HT1080 (cell line): ENCODE results near the gene SIRT2. TPM values are rescaled to one million over a fixed set of nuclear protein-coding genes. Genes with fewer than 3 reads are reported as not detected.

Experiments
- DNase-seq: peaks from one replicate; pipeline ENCODE4 v3.0.0-alpha.2; 2015; ENCODE audit warnings: low read depth
- total RNA-seq: library from RNA; depleted of rRNA; stranded (reverse); fragments of >200 nt; shearing (Covaris generic); gene quantifications from 2 replicates; pipeline ENCODE4 v1.2.3, GENCODE V29; 2014

The SIRT2 gene
- total RNA-seq, 1 experiment from 2014 or later: 33.6 TPM

DNA sequence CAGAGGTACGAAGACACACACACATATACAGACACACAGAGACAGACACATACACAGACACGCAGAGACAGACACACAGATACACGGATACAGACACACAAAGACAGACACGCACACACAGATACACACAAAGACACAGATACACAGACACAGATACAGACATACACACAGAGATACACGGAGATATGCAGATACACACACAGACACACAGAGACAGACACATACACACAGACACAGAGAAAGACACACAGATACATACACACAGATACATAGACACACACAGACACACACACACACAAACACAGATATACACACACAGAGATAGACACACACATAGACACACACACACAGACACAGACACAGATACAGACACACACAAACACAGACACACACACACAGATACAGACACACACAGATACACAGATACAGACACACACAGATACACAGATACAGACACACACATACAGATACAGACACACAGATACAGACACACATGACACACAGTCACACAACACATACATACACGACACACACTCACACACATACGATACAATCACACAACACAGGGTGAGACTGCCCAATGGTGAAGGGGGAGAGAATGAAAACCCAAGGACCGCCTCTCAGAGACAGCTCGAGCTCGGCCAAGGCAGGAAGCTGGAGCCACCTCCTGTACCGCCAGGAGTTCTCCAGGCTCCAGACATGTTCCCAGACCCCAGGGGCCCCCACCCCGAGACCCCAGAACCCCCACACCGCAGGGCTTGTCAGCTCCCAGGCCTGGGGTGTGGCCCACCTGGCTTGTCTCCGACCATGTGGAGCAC lies 21.4 kb upstream of the SIRT2 start:
- no peak for DNase-seq

DNA sequence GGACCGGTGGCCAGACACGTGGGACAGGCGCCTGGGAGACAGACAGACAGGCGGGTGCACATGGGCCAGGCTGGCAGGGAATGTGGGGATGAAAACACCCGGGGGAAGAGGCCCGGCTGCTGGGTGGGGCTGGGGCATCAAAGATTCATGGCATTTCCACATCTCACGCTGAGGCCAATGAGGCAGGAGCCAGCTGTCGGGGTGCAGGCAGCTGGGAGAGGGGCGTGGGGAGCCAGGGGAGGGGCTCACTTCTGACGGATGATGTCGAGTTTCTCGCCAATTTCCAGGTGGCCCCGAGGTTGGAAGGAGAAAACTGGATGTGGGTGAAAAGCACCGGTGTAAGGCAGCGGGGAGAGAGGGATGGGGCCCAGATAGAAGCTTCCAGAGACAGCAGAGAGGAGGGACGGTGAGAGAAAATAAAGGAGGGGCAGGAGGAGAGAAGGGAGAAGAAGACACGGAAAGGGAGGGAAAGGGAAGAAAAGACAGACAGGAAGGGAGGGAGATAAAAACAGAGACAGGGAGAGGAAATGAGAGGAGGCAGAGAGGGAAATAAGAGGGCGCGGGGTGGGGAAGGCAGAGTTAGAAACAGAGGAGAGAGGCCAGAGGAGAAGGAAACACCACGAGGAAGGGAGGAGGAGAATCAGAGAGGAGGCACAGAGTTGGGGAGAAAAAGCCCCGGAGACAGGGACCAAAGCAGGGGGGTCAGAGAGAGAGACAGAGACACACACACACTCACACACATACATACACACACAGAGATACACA lies 20.6 kb upstream of the SIRT2 start:
- DNase-seq: no peak

DNA sequence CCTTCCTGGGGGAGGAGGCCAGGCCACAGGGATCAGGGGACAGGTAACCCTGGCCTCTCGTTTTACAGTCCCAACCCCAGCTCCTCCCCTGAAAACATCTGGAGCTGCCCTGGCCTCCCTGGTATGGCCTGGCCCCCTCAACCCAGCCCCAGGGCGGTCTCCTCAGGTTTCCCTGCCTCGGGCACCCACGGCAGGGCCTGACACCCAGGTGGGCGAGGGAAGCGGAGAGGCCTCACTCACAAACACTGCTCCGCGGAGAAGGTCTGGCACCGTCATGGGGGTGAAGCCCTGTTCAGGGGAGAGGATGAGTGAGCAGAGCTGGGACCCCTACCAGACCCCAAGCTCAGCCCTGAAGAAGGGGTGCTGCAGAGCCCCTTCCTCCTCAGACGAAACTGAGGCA lies 19.1 kb upstream of the SIRT2 start:
- DNase-seq: no peak

DNA sequence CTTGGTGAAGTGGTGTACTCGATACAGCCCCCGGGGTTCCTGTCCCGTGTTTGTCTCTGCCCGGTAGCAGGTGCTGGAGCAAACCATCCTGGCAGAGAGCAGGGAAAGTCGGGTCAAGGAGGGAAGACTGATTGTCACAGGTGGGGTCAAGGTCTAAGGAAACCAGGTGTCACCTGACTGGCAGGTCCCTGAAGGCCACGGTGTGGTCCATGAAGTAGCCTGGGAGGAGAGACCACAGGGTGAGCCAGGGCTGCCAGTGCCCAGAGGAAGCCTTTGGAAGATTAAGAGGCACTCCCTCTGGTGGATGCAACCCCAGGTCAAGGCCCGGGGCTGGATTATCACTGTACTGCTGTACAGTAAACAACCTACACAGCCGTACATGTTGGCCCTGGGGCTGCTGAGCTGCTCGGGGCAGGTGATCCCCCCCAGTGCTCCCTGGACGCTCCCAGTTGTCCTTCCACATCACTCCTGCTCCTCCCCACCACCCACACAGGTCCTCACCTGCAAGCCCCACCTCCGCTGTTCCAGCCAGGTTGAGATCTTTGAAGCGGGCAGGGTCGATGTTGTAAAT lies 18.6 kb upstream of the SIRT2 start:
- no peak for DNase-seq

DNA sequence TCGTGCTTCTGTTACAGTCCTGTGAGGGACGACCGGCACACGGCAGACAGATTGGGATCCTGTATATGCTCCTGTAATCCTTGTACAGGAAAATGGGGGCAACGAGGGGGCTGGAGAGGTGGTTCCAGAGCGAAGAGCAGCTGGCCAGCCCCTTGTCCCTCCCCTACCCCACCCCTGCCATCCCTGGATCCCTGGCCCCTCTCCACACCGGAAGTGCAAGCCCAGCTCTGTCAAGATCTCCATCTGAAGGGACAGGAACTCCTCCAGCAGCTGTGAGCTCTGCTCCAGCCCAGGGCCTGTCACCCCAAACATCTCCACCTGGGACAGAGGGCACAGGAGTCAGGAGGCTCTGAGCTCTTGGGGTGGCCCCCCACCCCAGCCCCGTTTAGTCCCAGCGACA lies 18.1 kb upstream of the SIRT2 start:
- no peak for DNase-seq

DNA sequence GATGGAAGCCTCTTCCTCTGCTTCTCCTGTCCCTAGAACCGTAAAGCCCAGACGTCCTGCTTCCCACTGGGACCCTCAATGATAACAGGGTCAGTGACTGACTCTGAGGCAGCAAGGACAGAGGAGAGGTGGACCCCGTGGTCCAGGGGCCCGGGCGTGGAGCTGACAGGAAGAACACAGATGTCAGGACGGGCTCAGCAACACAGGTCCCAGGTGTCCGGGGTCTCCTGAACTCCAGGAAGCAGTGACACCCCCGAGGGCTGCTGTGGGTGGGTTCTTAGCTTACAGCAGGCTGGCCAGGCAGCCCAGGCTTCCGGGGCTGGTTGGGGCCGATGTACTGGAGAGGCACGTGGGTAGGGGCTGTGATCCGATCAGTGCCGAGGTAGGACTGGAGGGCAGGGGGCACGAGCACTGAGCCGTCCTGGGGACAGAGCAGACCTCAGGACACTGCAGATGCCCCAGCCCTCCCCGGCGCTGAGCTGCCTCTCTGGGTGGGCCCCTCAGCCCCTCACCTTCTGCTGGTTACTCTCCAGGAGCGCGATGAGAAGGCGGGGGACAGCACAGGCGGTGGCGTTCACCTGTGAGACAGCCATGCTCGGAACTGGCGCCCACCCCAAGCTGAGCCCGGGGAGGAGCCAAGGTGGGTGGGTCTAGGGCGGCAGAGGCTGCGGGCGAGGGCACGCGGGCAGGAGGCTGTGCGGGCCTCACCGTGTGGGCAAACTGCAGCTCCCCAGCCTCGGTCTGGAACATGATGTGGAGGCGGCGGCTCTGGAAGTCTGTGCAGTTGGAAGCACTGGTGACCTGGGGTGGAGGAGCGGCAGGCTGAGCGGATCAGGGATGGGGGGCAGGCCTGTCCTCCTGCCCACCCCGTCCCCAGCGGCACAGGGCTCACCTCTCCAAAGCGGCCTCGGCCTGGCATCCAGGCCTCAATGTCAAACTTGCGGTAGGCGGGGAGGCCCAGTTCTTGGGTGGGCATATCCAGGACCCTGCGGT lies 16.2 kb upstream of the SIRT2 start:
- no peak for DNase-seq

DNA sequence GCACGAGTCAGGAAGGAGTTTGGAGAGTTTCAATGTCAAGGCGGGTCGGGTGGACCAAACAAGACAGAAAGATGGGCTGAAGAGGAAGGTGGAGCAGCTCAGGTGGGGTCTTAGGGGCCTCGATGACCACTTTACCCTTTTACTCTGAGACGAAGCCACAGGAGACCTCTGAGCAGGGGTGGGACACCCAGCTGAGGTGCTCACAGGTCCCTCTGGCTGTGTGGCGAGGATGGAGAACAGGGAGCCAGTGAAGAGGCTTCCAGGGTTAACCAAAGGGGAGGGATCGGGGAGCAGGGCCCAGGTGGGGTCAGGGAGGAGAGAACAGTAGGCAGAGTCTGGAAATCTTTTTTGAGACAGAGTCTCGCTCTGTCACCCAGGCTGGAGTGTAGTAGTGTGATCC lies 14.5 kb upstream of the SIRT2 start:
- no peak for DNase-seq

DNA sequence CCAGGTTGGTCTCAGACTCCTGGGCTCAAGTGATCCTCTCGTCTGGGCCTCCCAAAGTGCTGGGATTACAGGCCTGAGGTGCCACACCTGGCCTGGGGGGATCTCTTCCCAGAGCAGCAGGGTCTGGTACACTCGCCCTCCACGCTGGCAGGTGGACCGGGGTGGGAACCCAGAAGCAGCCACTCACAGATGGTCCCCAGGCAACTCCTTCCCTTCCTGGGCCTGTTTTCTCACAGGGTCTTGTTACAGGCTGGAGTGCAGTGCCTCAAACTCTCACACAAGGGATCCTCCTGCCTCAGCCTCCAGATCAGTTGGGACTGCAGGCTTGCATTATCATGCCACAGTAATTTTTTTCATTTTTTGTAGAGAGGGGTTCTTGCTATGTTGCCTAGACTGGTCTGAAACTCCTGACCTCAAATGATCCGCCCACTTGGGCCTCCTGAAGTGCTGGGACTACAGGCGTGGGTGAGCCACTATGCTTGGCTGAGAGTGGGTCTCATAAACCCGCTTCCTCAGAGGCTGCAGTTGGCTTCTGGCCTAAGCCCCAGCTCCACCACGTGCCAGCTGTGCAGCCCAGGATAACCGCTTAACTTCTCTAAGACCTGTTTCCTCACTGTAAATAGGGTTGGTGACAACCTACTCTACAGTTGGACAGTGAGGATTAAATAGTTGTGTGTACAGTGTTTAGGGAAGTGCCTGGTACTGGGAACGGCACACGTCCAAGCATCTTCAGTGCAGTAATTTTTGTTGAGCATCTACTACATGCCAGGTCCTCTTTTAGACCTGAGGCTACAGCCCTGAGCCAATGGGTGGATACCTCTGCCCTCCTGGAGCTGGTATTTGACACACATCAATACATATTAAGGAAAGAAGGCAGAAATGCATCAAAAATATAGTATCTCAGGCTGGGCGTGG lies 13.4 kb upstream of the SIRT2 start:
- DNase-seq: no peak

DNA sequence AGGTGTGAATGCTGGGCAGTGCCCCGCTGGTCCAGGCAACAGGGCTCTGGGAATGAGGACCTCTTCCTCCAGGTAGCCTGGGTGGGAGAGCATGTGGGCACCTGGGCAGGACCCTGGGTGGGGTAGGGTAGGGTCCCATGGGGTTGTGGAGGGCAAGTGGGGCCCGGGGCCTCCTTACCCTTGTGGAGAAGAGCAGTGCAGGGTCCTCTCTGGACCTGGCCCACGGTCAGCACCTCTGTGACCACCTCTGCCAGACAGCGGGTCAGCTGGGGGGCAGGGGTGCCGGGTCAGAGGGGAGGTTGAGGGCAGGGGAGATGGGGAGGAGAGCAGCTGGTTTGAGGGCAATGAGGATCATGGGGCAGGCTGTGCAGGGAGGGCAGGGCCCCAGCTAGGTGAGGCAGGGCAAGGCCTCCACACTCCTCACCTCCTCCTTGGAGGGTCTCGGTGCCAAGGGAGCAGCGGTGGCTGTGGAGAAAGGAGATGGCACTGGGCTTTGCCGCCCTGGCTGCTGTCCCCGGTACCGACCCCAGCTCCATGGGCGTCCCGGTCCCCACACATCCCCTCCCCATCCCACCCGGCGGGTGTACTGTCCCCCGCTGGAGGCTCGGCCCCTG lies 12.1 kb upstream of the SIRT2 start:
- DNase-seq: no peak

DNA sequence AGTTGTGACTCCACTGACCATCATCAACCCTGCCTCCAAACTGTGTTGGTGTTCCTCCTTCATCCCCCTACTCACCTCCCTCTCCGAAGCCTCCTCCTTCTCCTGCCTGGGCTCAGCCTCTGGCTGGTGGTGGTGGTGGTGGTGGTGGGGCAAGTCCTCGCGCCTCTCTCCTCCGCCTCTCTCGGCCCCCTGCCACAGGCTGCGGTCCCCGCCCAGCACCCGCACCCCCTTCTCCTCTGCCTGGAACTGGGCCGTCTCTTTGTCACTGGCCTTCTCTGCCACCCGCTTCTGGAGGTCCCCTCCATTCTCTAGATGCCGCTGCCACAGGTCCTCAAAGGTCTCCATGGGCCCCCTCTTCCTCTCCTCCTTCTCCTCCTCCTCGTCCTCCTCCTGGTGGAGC lies 11.1 kb upstream of the SIRT2 start:
- no peak for DNase-seq

DNA sequence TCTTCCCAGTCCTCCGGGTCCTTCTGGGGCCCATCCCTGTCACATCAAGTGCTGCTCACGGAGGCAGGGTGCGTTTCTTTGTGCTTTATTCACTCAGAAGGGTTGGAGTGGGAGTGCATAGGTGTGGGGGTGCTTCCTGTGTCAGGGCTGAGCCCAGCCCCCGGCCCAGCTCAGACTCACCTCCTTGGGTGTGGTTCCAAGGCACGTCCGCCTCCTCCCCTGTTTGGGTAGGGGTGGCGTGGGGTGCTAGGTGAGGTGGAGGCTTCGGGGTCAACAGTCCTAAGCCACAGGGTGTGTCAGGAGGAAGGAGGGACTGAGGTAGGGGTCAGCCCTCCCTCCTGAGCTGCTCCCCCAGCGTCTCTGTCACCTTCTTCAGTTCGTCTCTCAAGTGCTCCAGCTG lies 9.5 kb upstream of the SIRT2 start:
- no peak for DNase-seq

DNA sequence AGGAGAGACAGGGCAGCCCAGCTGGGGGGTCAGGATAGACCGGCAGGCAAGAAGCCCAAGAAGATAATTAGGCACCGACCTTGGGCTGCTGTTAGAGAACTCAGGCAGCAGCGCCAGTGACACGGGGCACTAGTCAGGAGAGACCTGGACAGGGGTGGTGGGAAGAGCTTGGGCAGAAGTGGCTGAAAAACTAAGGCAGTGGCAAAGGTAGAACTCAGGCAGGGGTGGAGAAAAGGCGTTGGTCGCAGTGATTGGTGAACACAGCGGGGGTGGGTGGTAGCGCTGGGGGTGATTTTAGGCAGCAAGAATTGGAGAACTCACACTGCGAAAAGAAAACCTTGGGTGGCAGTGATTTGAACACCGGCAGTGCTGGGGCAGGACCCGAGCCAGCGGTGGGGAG lies 8.3 kb upstream of the SIRT2 start:
- no peak for DNase-seq

DNA sequence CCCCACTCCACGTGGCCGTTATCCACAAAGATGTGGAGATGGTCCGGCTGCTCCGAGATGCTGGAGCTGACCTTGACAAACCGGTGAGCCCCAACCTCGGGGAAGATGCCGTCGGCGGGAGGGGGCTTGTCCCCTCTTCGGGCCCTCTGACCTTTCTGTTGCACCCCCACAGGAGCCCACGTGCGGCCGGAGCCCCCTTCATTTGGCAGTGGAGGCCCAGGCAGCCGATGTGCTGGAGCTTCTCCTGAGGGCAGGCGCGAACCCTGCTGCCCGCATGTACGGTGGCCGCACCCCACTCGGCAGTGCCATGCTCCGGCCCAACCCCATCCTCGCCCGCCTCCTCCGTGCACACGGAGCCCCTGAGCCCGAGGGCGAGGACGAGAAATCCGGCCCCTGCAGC lies 7.8 kb upstream of the SIRT2 start:
- DNase-seq: no peak

DNA sequence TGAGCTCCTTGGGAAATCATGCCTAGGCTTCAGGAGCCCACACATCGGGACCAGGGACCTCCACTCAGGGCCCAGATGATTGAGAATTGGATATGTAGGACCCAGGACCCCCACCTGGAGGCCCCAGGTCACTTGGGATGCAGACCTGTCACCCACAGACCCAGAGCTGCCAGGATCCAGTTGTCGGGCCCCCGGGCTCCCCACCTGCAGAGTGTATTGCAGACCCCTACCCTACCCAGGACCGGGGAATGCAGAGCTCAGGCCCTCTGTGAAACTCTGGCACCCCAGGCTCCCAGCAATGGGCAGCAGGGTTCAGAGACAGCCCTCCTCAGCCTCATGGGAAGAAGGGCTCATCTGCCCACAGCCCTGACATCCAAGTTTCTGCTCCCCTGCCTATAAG lies 6.2 kb upstream of the SIRT2 start:
- no peak for DNase-seq

DNA sequence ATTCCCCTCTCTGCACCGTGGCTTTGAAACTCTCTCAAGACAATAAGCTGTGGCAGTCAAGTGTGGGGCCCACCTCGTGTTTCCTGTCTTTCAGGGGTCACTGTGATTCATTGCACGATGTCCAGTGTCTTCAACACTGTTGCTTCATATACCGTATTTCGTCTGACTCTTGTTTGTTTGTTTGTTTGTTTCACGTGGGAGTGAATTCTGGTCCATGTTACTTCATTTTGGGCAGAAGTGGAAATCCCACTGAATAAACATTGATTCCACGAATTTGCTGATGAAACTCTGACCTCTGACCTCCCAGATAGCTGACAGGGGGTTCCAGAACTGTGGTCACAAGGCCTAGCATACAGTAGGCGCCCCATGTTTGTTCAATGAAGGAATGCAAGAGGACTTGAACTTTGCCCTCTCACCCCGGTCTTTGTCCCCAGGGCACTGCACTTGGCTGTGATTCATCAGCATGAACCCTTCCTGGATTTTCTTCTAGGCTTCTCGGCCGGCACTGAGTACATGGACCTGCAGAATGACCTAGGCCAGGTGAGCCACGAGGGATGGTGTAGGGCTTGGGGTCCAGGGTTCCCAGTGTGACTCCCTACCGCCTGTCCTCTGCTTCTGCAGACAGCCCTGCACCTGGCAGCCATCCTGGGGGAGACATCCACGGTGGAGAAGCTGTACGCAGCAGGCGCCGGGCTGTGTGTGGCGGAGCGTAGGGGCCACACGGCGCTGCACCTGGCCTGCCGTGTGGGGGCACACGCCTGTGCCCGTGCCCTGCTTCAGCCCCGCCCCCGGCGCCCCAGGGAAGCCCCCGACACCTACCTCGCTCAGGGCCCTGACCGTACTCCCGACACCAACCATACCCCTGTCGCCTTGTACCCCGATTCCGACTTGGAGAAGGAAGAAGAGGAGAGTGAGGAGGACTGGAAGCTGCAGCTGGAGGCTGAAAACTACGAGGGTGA lies 5.4 kb upstream of the SIRT2 start:
- DNase-seq: no peak

DNA sequence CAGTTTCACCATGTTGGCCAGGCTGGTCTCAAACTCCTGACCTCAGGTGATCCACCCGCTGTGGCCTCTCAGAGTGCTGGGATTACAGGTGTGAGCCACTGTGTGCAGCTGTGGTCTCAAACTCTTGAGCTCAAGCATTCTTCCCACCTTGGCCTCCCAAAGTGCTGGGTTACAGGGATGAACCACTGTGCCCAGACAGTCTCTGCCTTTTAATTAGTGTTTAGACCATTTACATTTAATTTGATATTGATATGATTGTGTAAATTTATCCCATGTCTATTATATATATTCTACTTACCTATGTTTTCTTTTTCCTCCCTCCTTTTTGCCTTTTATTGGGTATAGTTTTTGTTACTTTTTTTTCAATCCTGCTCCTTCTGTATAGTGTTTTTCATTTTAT lies 2.3 kb upstream of the SIRT2 start:
- no peak for DNase-seq

DNA sequence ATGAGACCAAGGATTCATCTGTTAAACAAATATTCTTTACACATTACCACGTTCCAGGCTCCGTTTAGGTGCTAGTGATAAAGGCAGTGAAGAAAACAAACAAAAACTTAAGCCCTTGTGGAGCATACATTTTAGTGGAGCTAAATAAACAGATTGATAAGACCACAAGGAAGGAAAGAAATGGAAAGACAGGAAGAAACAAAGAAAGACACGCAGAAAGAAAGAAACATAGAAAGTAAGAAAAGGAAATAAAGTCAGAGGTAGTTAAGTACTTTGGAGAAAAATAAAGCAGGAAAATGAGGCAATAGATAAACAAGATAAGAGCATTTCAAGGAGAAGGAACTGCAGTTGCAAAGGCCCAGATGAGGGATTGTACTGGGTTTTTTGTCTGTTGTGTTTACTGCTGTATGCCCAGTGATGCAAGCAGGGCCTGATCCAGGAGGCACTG lies 1.3 kb upstream of the SIRT2 start:
- DNase-seq: no peak

DNA sequence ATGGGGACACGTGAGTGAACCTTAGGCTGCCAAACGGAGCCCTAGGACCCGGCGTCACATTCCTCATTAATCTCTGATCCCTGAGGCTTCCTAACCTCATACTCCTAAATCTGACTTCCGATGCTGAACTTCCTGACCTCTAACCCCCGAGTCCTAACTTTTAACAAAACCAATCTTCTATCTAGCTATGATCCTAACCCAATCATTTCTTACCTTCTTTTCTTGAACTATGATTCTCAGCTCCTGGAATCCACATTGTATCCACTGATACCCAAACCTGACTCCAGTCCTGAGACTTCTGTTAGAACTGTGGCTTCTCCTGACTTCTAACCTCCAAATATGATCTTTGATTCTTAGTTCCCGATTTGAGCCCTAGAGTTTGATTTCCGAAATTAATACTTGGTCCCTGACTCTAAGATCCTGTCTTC lies 798 bp upstream of the SIRT2 start:
- no peak for DNase-seq
